Right atrium auricular region (tissue), 2 donors: ENCODE data around the gene PRSS38. TPM values are rescaled to one million over a fixed set of nuclear protein-coding genes. Genes with fewer than 3 reads are reported as not detected.

Experiments used
- DNase-seq: peaks from one replicate; pipeline ENCODE4 v3.0.0-alpha.2; 2019; ENCODE audit warnings: low spot score
- H3K27ac ChIP-seq, 2 donors: fragments of 200-600 bp; sonication (generic); 1 replicate in 1 of 2; 2 replicates in 1 of 2; pipeline ENCODE4 v1.5.1; 2016 to 2019
- H3K27me3 ChIP-seq, 2 donors: fragments of 200-600 bp; sonication (generic); one replicate each; pipeline versions ENCODE4 v1.5.1 to v1.6.0; 2017 to 2019
- H3K36me3 ChIP-seq: fragments of 200-600 bp; sonication (generic); one replicate; pipeline ENCODE4 v1.5.1; 2016
- H3K4me1 ChIP-seq, 2 donors: fragments of 200-600 bp; sonication (generic); one replicate each; pipeline versions ENCODE4 v1.5.1 to v1.6.0; 2017 to 2019
- H3K4me3 ChIP-seq, 2 donors: fragments of 200-600 bp; sonication (generic); 1 replicate in 1 of 2; 2 replicates in 1 of 2; pipeline ENCODE4 v1.5.1; 2017 to 2019; ENCODE audit warnings: mild to moderate bottlenecking in 1 of 2, moderate library complexity in 1 of 2
- H3K9me3 ChIP-seq, 2 donors: fragments of 200-600 bp; sonication (generic); one replicate each; pipeline ENCODE4 v1.5.1; 2019
- total RNA-seq, 2 donors: library from RNA; depleted of rRNA; stranded (reverse); fragments of >200 nt; gene quantifications; one replicate each; pipeline ENCODE4 v1.1.0, GENCODE V29; 2016
- TF ChIP-seq, protein P1 (sequence below), 2 donors: fragments of 200-600 bp; sonication (generic); IDR thresholded peaks; one replicate each; pipeline ENCODE4 v1.5.1; 2019; ENCODE audit warnings: antibody characterized with exemption in 2 of 2

Gene PRSS38
- total RNA-seq, 2 donors from 2014 or later = not detected

- TF ChIP-seq, protein P1, sequence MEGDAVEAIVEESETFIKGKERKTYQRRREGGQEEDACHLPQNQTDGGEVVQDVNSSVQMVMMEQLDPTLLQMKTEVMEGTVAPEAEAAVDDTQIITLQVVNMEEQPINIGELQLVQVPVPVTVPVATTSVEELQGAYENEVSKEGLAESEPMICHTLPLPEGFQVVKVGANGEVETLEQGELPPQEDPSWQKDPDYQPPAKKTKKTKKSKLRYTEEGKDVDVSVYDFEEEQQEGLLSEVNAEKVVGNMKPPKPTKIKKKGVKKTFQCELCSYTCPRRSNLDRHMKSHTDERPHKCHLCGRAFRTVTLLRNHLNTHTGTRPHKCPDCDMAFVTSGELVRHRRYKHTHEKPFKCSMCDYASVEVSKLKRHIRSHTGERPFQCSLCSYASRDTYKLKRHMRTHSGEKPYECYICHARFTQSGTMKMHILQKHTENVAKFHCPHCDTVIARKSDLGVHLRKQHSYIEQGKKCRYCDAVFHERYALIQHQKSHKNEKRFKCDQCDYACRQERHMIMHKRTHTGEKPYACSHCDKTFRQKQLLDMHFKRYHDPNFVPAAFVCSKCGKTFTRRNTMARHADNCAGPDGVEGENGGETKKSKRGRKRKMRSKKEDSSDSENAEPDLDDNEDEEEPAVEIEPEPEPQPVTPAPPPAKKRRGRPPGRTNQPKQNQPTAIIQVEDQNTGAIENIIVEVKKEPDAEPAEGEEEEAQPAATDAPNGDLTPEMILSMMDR (IDR thresholded peaks at IDR 0.05) = no peak
- H3K27ac ChIP-seq = no peak overlapping the region
- peaks cover 0 to 13% of the 10 kb centered on the region in 2 donors for H3K4me1 ChIP-seq
- no peaks in the 10 kb centered on the region for H3K27me3 ChIP-seq
- H3K36me3 ChIP-seq = no peaks in the 10 kb centered on the region
- H3K9me3 ChIP-seq = peaks cover 0 to 3% of the 10 kb centered on the region in 2 donors
- H3K4me3 ChIP-seq = no peak overlapping the region
- DNase-seq = peak; percentile 43
Observed at GRCh38 chr1:227798078-227798802, 17.2 kb upstream of the PRSS38 start.

DNA sequence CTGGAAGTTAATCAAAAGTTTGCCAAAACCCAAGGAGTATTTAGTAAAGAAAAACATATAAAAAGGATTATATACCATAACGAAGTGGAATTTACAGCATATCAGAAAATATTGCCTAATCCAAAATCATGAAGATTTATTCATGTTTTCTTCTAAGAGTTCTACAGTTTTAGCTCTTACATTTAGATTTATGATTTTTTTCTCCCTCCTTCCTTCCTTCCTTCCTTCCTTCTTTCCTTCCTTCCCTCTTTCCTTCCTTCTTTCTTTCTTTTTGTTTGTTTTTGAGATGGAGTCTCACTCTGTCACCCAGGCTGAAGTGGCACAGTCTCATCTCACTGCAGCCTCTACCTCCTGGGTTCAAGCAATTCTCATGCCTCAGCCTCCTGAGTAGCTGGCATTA, 15.7 kb upstream of the PRSS38 start:
- DNase-seq = no peak
- Histone ChIP-seq H3K9me3 (peaks cover 0 to 16% of the 10 kb centered on the region in 2 donors), H3K4me3 (no peak overlapping the region), H3K27me3 (no peaks in the 10 kb centered on the region), H3K27ac (no peak overlapping the region), H3K4me1 (peaks cover 0 to 3% of the 10 kb centered on the region in 2 donors), H3K36me3 (no peaks in the 10 kb centered on the region)
- TF ChIP-seq, protein P1 (IDR thresholded peaks at IDR 0.05) = no peak

GRCh38 chr1:227803933-227804332, 11.5 kb upstream of the PRSS38 start:
- TF ChIP-seq, protein P1 (IDR thresholded peaks at IDR 0.05) = no peak
- Histone ChIP-seq H3K9me3 (peaks cover 0 to 23% of the 10 kb centered on the region in 2 donors), H3K36me3 (no peaks in the 10 kb centered on the region), H3K4me3 (no peak overlapping the region), H3K27ac (no peak overlapping the region), H3K27me3 (no peaks in the 10 kb centered on the region), H3K4me1 (no peaks in the 10 kb centered on the region)
- DNase-seq = no peak

DNA sequence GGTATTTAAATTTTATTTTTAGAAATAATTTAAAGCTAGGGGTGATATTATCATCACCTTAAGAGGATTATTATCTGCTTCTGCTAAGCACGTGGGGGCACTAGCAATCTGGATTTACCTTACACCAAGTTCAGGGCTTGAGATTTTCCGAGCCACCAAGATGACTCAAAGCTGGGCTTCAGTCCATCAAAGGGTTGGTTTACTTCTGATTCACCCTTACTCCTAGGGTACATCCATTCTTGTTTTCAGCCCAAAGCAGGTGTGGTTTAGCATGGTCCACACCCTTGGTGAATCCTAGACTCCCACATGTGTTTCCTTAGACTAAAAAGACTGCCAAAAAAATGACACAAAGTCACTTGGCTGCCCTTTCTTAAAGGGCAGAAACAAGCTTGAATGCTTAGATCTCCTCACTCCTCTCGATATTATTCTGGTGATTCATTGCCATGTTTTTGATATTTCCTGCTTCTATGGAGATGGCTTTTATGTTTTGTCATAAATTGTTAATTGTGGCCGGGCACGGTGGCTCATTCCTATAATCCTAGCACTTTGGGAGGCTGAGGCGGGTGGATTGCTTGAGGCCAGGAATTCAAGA, 9.8 kb upstream of the PRSS38 start:
- no peaks in the 10 kb centered on the region for H3K27me3 ChIP-seq
- no peak overlapping the region for H3K27ac ChIP-seq
- H3K4me3 ChIP-seq = no peak overlapping the region
- H3K4me1 ChIP-seq = no peaks in the 10 kb centered on the region
- no peaks in the 10 kb centered on the region for H3K36me3 ChIP-seq
- no peak for DNase-seq
- H3K9me3 ChIP-seq = peaks cover 0 to 23% of the 10 kb centered on the region in 2 donors
- TF ChIP-seq, protein P1 (IDR thresholded peaks at IDR 0.05) = no peak

- TF ChIP-seq, protein P1 (IDR thresholded peaks at IDR 0.05) = no peak
- Histone ChIP-seq H3K4me3 (no peak overlapping the region), H3K4me1 (no peaks in the 10 kb centered on the region), H3K9me3 (peaks cover under 1 to 24% of the 10 kb centered on the region in 2 donors), H3K27ac (no peak overlapping the region), H3K36me3 (no peaks in the 10 kb centered on the region), H3K27me3 (no peaks in the 10 kb centered on the region)
- DNase-seq = no peak
Observed at GRCh38 chr1:227808566-227808965, 6.9 kb upstream of the PRSS38 start.
